Astrocyte of the cerebellum (primary cell): Measurements from ENCODE around the gene RFLNA.
"Not testable (repeated sequence)": the region's sequence is repeated elsewhere in the genome, so short reads cannot be mapped to it uniquely, and the experiment has no call there.

Source experiments
- DNase-seq: peaks from one replicate; pipeline ENCODE4 v3.0.0-alpha.2; 2011; ENCODE audit warnings: low read depth
- H3K4me3 ChIP-seq: 2 replicates; pipeline ENCODE4 v1.5.1; 2011; ENCODE audit warnings: mild to moderate bottlenecking, low read depth, low read length, moderate library complexity
- CTCF ChIP-seq: IDR thresholded peaks from 2 replicates; pipeline ENCODE4 v1.5.1; 2012; ENCODE audit warnings: low read length, low read depth, moderate library complexity, mild to moderate bottlenecking; ENCODE audit errors: missing control alignments
- in situ Hi-C: cut with HindIII; loops from 2 replicates; pipeline ENCODE4 v1.10.0; 2017; ENCODE audit warnings: low sequenced_read_pairs

RFLNA gene

GRCh38 chr12:124317400-124317799, 22.5 kb downstream of the RFLNA start:
- no peak for TF ChIP-seq CTCF
- no peak overlapping the region for H3K4me3 ChIP-seq
- DNase-seq = no peak
- in situ Hi-C loops = no loop called here

GRCh38 chr12:124318278-124319020, 23.6 kb downstream of the RFLNA start:
- H3K4me3 ChIP-seq = no peak overlapping the region
- in situ Hi-C loops = no loop called here
- TF ChIP-seq CTCF = no peak
- DNase-seq = no peak

- in situ Hi-C loops = no loop called here
- no peak for DNase-seq
- TF ChIP-seq CTCF = no peak
- H3K4me3 ChIP-seq = no peak overlapping the region
Measured at GRCh38 chr12:124319368-124320050, 24.6 kb downstream of the RFLNA start.

GRCh38 chr12:124321040-124321481, 26.2 kb downstream of the RFLNA start:
- H3K4me3 ChIP-seq = no peak overlapping the region
- in situ Hi-C loops = no loop called here
- peak; percentile 16 for DNase-seq
- TF ChIP-seq CTCF = peak; percentile 94

- DNase-seq = no peak
- in situ Hi-C loops = no loop called here
- H3K4me3 ChIP-seq = no peak overlapping the region
- TF ChIP-seq CTCF = no peak
Measured at GRCh38 chr12:124321556-124322270, 26.8 kb downstream of the RFLNA start.

- in situ Hi-C loops = no loop called here
- H3K4me3 ChIP-seq = no peak overlapping the region
- TF ChIP-seq CTCF = no peak
- no peak for DNase-seq
Measured at GRCh38 chr12:124322271-124322998, 27.5 kb downstream of the RFLNA start.

- H3K4me3 ChIP-seq, DNase-seq, in situ Hi-C loops: not testable (repeated sequence)
Measured at GRCh38 chr12:124322999-124323328, 28.1 kb downstream of the RFLNA start.
